Measurements from ENCODE around the gene TPRG1. TPM values are rescaled to one million over a fixed set of nuclear protein-coding genes. Genes with fewer than 3 reads are reported as not detected.

Gene TPRG1
- total RNA-seq, 2 donors from 2014 or later = 1.1 to 1.8 TPM

DNA sequence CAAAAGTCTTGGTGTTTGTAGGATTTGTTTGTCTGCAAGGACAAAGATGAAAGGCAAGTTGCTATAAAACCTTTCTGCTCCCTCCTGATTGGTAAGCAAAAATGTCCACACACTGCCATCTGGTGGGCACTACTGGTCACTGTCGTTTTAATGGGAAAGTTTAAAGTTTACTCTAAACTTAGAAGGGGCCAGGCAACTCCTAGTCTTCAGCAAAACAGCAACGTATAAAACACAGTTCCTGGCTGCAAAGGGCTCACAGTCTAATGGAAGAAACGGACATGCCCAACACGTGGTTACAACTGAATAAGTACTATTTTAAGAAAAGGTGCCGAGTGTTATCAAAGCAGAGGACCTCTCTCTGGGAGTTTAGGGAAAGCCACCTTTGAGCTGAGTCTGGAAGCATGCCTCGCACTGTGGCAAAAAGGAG lies 23.7 kb upstream of the TPRG1 start:
- DNase-seq = peak; percentile 76
- peak; percentile 65 for TF ChIP-seq CTCF (IDR thresholded peaks at IDR 0.05)
- no peaks in the 10 kb centered on the region for H3K36me3 ChIP-seq
- no peak overlapping the region for H3K9ac ChIP-seq (ENCODE audit: low read depth in 2 of 2, low read length in 2 of 2)
- no peaks in the 10 kb centered on the region for H3K27me3 ChIP-seq
- no peaks in the 10 kb centered on the region for H3K4me1 ChIP-seq
- no peak overlapping the region for H3K4me3 ChIP-seq
- intact Hi-C loops (cut with DNase I) = loop anchor here (2.0 to 5.0 kb wide), 3 partner anchors 84 to 1406 kb away; no protein-coding TSS in a partner anchor
- H3K9me3 ChIP-seq = no peaks in the 10 kb centered on the region
- H3K27ac ChIP-seq = no peak overlapping the region

DNA sequence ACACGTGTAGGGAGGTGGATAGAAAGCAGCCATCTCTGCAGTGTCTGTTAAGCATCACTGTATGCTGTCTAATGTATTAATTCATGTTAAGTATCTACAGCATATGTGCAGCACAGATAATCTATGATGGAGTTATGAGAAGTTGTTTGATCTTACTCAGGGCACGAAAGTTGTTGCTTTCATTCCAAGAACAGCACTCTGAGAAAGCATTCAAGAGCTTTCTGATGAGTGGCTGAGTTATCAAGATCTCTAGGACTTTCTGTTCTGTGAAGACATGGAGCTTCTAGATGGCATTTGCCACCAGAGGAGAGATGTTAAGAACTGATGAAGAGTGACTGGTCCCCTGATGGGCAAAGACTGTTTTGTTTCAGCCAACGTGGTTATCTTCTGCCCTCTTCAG lies 22.6 kb upstream of the TPRG1 start:
- no peaks in the 10 kb centered on the region for H3K4me1 ChIP-seq
- intact Hi-C loops (cut with DNase I) = loop anchor here (2.0 to 5.0 kb wide), 3 partner anchors 83 to 1407 kb away; no protein-coding TSS in a partner anchor
- TF ChIP-seq CTCF (IDR thresholded peaks at IDR 0.05) = no peak
- no peak overlapping the region for H3K27ac ChIP-seq
- H3K36me3 ChIP-seq = no peaks in the 10 kb centered on the region
- DNase-seq = no peak
- H3K9ac ChIP-seq (ENCODE audit: low read depth in 2 of 2, low read length in 2 of 2) = no peak overlapping the region
- H3K27me3 ChIP-seq = no peaks in the 10 kb centered on the region
- H3K9me3 ChIP-seq = no peaks in the 10 kb centered on the region
- H3K4me3 ChIP-seq = no peak overlapping the region

DNA sequence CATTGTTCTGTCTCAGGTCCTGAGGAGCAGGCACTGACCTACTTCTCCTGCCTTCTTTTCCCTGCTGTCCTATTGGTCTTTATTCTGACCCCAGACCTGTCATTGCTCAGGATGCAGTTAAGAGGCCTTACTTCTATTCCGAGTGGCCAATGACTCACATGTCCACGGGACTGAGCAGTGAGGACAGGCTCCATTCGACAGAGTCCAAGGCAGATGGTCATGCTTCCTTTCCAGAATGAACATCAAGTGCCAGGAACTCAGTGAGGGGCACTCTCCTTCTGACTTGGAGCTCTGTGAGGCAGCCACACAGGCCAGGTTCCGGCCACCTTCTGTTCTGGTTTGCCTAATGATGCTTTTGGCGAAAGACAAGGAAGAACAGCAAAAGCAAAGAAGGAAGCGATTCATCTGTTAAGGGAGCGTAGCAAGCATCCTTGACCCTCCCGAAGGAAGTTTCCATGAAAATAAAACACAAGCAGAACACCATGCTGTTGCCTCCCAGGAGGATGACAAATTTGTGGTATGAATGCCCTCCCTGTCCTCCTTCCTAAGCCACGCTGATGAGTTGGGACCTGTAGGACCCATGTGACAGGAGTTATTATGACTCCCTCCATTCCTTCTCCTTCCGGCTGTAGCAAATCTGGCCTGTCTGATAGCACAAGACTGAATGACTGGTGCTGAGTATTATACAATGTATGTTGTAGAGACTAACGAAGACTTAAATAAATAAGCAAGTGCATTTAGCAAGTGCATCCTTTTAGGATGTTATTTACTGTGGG lies 14.4 kb upstream of the TPRG1 start:
- Histone ChIP-seq H3K4me3 (no peak overlapping the region), H3K36me3 (no peaks in the 10 kb centered on the region), H3K4me1 (no peaks in the 10 kb centered on the region), H3K9me3 (no peaks in the 10 kb centered on the region), H3K9ac (ENCODE audit: low read depth in 2 of 2, low read length in 2 of 2) (no peak overlapping the region), H3K27ac (no peak overlapping the region), H3K27me3 (no peaks in the 10 kb centered on the region)
- intact Hi-C loops (cut with DNase I) = loop anchor here (5.0 kb wide), 1 partner anchor 1200 kb away; no protein-coding TSS in a partner anchor
- no peak for DNase-seq
- no peak for TF ChIP-seq CTCF (IDR thresholded peaks at IDR 0.05)

- Histone ChIP-seq H3K9ac (ENCODE audit: low read depth in 2 of 2, low read length in 2 of 2) (no peak overlapping the region), H3K36me3 (no peaks in the 10 kb centered on the region), H3K27ac (no peak overlapping the region), H3K4me1 (no peaks in the 10 kb centered on the region), H3K27me3 (no peaks in the 10 kb centered on the region), H3K4me3 (no peak overlapping the region), H3K9me3 (no peaks in the 10 kb centered on the region)
- intact Hi-C loops (cut with DNase I) = loop anchor here (5.0 kb wide), 1 partner anchor 1201 kb away; no protein-coding TSS in a partner anchor
- DNase-seq = no peak
- TF ChIP-seq CTCF (IDR thresholded peaks at IDR 0.05) = no peak
Observed at GRCh38 chr3:189158034-189158433, 13.7 kb upstream of the TPRG1 start.

GRCh38 chr3:189160519-189161309 lies 11.1 kb upstream of the TPRG1 start:
- no peak overlapping the region for H3K4me3 ChIP-seq
- intact Hi-C loops (cut with DNase I) = no loop called here
- H3K9ac ChIP-seq (ENCODE audit: low read depth in 2 of 2, low read length in 2 of 2) = no peak overlapping the region
- peak; percentile 72 for DNase-seq
- no peaks in the 10 kb centered on the region for H3K4me1 ChIP-seq
- H3K36me3 ChIP-seq = no peaks in the 10 kb centered on the region
- H3K9me3 ChIP-seq = no peaks in the 10 kb centered on the region
- no peak overlapping the region for H3K27ac ChIP-seq
- TF ChIP-seq CTCF (IDR thresholded peaks at IDR 0.05) = no peak
- no peaks in the 10 kb centered on the region for H3K27me3 ChIP-seq
